ENCODE results near the gene TSPAN5.

The TSPAN5 gene

GRCh38 chr4:98476891-98477290 lies 181.5 kb downstream of the TSPAN5 start:
- TF ChIP-seq, protein P1, sequence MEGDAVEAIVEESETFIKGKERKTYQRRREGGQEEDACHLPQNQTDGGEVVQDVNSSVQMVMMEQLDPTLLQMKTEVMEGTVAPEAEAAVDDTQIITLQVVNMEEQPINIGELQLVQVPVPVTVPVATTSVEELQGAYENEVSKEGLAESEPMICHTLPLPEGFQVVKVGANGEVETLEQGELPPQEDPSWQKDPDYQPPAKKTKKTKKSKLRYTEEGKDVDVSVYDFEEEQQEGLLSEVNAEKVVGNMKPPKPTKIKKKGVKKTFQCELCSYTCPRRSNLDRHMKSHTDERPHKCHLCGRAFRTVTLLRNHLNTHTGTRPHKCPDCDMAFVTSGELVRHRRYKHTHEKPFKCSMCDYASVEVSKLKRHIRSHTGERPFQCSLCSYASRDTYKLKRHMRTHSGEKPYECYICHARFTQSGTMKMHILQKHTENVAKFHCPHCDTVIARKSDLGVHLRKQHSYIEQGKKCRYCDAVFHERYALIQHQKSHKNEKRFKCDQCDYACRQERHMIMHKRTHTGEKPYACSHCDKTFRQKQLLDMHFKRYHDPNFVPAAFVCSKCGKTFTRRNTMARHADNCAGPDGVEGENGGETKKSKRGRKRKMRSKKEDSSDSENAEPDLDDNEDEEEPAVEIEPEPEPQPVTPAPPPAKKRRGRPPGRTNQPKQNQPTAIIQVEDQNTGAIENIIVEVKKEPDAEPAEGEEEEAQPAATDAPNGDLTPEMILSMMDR (IDR thresholded peaks at IDR 0.05; ENCODE audit: low read depth, low read length) = no peak
- no peak overlapping the region for H3K4me3 ChIP-seq (replicated peaks in 1 of 2; ENCODE audit: low read depth in 2 of 2, low read length in 2 of 2)
- DNase-seq (ENCODE audit: low read depth in 2 of 2) = no peak

DNA sequence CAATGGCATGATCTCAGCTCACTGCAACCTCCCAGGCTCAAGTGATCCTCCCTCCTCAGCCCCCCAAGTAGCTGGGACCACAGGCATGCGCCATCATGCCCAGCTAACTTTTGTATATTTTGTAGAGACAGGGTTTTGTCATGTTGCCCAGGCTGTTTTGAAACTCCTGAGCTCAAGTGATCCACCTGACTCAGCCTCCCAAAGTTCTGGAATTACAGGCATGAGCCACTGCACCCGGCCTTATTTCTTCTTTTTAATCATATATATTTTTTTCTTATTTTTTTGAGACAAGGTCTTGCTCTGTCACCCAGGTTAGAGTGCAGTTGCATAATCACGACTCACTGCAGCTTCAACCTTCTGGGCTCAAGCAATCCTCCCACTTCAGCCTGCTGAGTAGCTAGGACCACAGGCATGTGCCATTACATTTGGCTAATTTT lies 184.0 kb downstream of the TSPAN5 start:
- DNase-seq (ENCODE audit: low read depth in 2 of 2) = peak; percentile 64 to 82
- H3K4me3 ChIP-seq (replicated peaks in 1 of 2; ENCODE audit: low read depth in 2 of 2, low read length in 2 of 2) = no peak overlapping the region

GRCh38 chr4:98473046-98473445 lies 185.4 kb downstream of the TSPAN5 start:
- H3K4me3 ChIP-seq (replicated peaks in 1 of 2; ENCODE audit: low read depth in 2 of 2, low read length in 2 of 2) = no peak overlapping the region
- DNase-seq (ENCODE audit: low read depth in 2 of 2) = peak in 1 of 2 donors; percentile 61
- TF ChIP-seq, protein P1 (IDR thresholded peaks at IDR 0.05; ENCODE audit: low read depth, low read length) = no peak

More for the DNA sequence above, 184.0 kb downstream of the TSPAN5 start:
- TF ChIP-seq, protein P1 (IDR thresholded peaks at IDR 0.05; ENCODE audit: low read depth, low read length) = no peak

GRCh38 chr4:98470831-98471230 lies 187.6 kb downstream of the TSPAN5 start:
- DNase-seq (ENCODE audit: low read depth in 2 of 2) = peak in 1 of 2 donors; percentile 70
- TF ChIP-seq, protein P1 (IDR thresholded peaks at IDR 0.05; ENCODE audit: low read depth, low read length) = no peak

DNA sequence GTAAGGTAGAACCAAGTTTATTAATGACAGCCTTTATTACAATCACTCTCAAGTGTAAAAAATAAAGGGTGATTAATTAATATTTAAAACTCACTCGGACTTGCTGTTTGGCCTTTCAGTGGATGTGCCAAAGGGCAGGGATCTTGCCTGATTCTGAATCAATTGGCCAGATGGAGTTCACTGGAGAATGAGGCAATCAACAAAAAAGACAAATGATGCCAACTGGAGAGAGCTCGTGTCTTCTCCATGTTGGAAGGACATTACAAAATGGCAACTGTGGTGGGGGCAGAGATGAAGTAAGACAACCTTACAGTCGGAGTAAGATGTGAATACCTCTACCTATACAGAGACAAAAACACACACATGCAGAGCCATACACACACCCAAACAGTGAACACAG lies 188.0 kb downstream of the TSPAN5 start:
- no peak for DNase-seq (ENCODE audit: low read depth in 2 of 2)
- no peak overlapping the region for H3K4me3 ChIP-seq (replicated peaks in 1 of 2; ENCODE audit: low read depth in 2 of 2, low read length in 2 of 2)
- TF ChIP-seq, protein P1 (IDR thresholded peaks at IDR 0.05; ENCODE audit: low read depth, low read length) = no peak

More at GRCh38 chr4:98470831-98471230, 187.6 kb downstream of the TSPAN5 start:
- no peak overlapping the region for H3K4me3 ChIP-seq (replicated peaks in 1 of 2; ENCODE audit: low read depth in 2 of 2, low read length in 2 of 2)

GRCh38 chr4:98469771-98470170 lies 188.6 kb downstream of the TSPAN5 start:
- H3K4me3 ChIP-seq (replicated peaks in 1 of 2; ENCODE audit: low read depth in 2 of 2, low read length in 2 of 2) = no peak overlapping the region
- TF ChIP-seq, protein P1 (IDR thresholded peaks at IDR 0.05; ENCODE audit: low read depth, low read length) = no peak
- DNase-seq (ENCODE audit: low read depth in 2 of 2) = no peak

- no peak overlapping the region for H3K4me3 ChIP-seq (replicated peaks in 1 of 2; ENCODE audit: low read depth in 2 of 2, low read length in 2 of 2)
- TF ChIP-seq, protein P1 (IDR thresholded peaks at IDR 0.05; ENCODE audit: low read depth, low read length) = no peak
- peak; percentile 72 to 78 for DNase-seq (ENCODE audit: low read depth in 2 of 2)
Observed at GRCh38 chr4:98468709-98469108, 189.7 kb downstream of the TSPAN5 start.

All from cardiac fibroblast (primary cell).